Osteoblast (primary cell): Measurements from ENCODE around the gene CD302. TPM values are rescaled to one million over a fixed set of nuclear protein-coding genes. Genes with fewer than 3 reads are reported as not detected.

Source experiments
- DNase-seq: peaks from one replicate; pipeline ENCODE4 v3.0.0; 2011; ENCODE audit warnings: low spot score, mixed read lengths; ENCODE audit not compliant: insufficient read length; ENCODE audit errors: missing footprints
- H2AFZ ChIP-seq: 2 replicates; pipeline ENCODE4 v1.6.0; 2011; ENCODE audit warnings: mild to moderate bottlenecking, low read length
- H3K27ac ChIP-seq: 2 replicates; pipeline ENCODE4 v1.5.1; 2011; ENCODE audit warnings: mild to moderate bottlenecking, low read depth, low read length, moderate library complexity
- H3K27me3 ChIP-seq: 2 replicates; pipeline ENCODE4 v1.6.0; 2012; ENCODE audit warnings: mild to moderate bottlenecking, control low read depth, inconsistent platforms, low read length, moderate library complexity; ENCODE audit not compliant: insufficient read depth
- H3K36me3 ChIP-seq: 2 replicates; pipeline ENCODE4 v1.5.1; 2011; ENCODE audit warnings: mild to moderate bottlenecking, low read length, control low read depth, moderate library complexity; ENCODE audit not compliant: insufficient read depth
- H3K4me1 ChIP-seq: 2 replicates; pipeline ENCODE4 v1.5.1; 2011; ENCODE audit warnings: mild to moderate bottlenecking, low read length, control low read depth, moderate library complexity; ENCODE audit not compliant: insufficient read depth
- H3K4me2 ChIP-seq: 2 replicates; pipeline ENCODE4 v1.6.0; 2011; ENCODE audit warnings: mild to moderate bottlenecking, low read length; ENCODE audit not compliant: insufficient read depth
- H3K4me3 ChIP-seq: fragments of 200-600 bp; sonication (generic); 3 replicates; pipeline ENCODE4 v1.5.1; 2012; ENCODE audit warnings: mild to moderate bottlenecking, low read length, inconsistent platforms; ENCODE audit not compliant: insufficient read depth
- H3K79me2 ChIP-seq: 2 replicates; pipeline ENCODE4 v1.6.0; 2012; ENCODE audit warnings: mild to moderate bottlenecking, low read length, control low read depth, inconsistent platforms; ENCODE audit not compliant: insufficient read depth
- H3K9me3 ChIP-seq: 2 replicates; pipeline ENCODE4 v1.5.1; 2011; ENCODE audit warnings: low read depth, low read length, control low read depth
- H4K20me1 ChIP-seq: 2 replicates; pipeline ENCODE4 v1.6.0; 2012; ENCODE audit warnings: mild to moderate bottlenecking, low read length, control low read depth; ENCODE audit not compliant: insufficient read depth
- CTCF ChIP-seq: IDR thresholded peaks from 2 replicates; pipeline ENCODE4 v1.5.1; 2011; ENCODE audit warnings: mild to moderate bottlenecking, low read depth, low read length, moderate library complexity; ENCODE audit errors: extremely low read depth
- total RNA-seq: library from RNA; depleted of rRNA; stranded (reverse); fragments of >200 nt; gene quantifications from 2 replicates; pipeline ENCODE4 v1.2.3, GENCODE V29; 2012

The CD302 gene
- total RNA-seq, 1 donor, result 14.5 TPM

GRCh38 chr2:159755788-159756187 is 42.2 kb downstream of the CD302 start:
- Histone ChIP-seq H3K36me3 (peaks cover 61% of the 10 kb centered on the region), H4K20me1 (peaks cover 46% of the 10 kb centered on the region), H3K4me1 (peaks cover 4% of the 10 kb centered on the region), H3K79me2 (peaks cover 89% of the 10 kb centered on the region), H3K4me2 (no peak overlapping the region), H3K27ac (no peak overlapping the region), H3K27me3 (no peaks in the 10 kb centered on the region), H3K4me3 (no peak overlapping the region), H2AFZ (no peak overlapping the region), H3K9me3 (no peaks in the 10 kb centered on the region)
- no peak for DNase-seq
- peak; percentile 35 for TF ChIP-seq CTCF

- H3K36me3 ChIP-seq, result peaks cover 60% of the 10 kb centered on the region
- H3K4me1 ChIP-seq, result no peaks in the 10 kb centered on the region
Measured at GRCh38 chr2:159755014-159755413, 43.0 kb downstream of the CD302 start.

GRCh38 chr2:159753797-159754196 is 44.2 kb downstream of the CD302 start:
- Histone ChIP-seq H4K20me1 (peaks cover 46% of the 10 kb centered on the region), H3K4me1 (no peaks in the 10 kb centered on the region), H3K27ac (no peak overlapping the region), H3K4me3 (no peak overlapping the region), H3K9me3 (no peaks in the 10 kb centered on the region), H3K27me3 (no peaks in the 10 kb centered on the region), H2AFZ (no peak overlapping the region), H3K4me2 (no peak overlapping the region), H3K79me2 (peaks cover 92% of the 10 kb centered on the region), H3K36me3 (peaks cover 57% of the 10 kb centered on the region)
- DNase-seq, result no peak
- TF ChIP-seq CTCF, result no peak

More at GRCh38 chr2:159755014-159755413, 43.0 kb downstream of the CD302 start:
- Histone ChIP-seq H3K79me2 (peaks cover 86% of the 10 kb centered on the region), H3K27me3 (no peaks in the 10 kb centered on the region), H4K20me1 (peaks cover 46% of the 10 kb centered on the region), H3K27ac (no peak overlapping the region), H3K4me3 (no peak overlapping the region), H3K9me3 (no peaks in the 10 kb centered on the region), H2AFZ (no peak overlapping the region), H3K4me2 (no peak overlapping the region)
- no peak for TF ChIP-seq CTCF
- no peak for DNase-seq

GRCh38 chr2:159750873-159751272 is 47.1 kb downstream of the CD302 start:
- H4K20me1 ChIP-seq, result peaks cover 42% of the 10 kb centered on the region
- H3K36me3 ChIP-seq, result peaks cover 81% of the 10 kb centered on the region
- no peaks in the 10 kb centered on the region for H3K27me3 ChIP-seq

More at GRCh38 chr2:159750873-159751272, 47.1 kb downstream of the CD302 start:
- H3K9me3 ChIP-seq, result no peaks in the 10 kb centered on the region
- no peak overlapping the region for H3K4me3 ChIP-seq
- H3K79me2 ChIP-seq, result peaks cover 91% of the 10 kb centered on the region
- no peak overlapping the region for H3K4me2 ChIP-seq
- H3K27ac ChIP-seq, result no peak overlapping the region
- no peak for TF ChIP-seq CTCF
- no peak for DNase-seq
- H3K4me1 ChIP-seq, result no peaks in the 10 kb centered on the region
- H2AFZ ChIP-seq, result no peak overlapping the region
